Measurements from ENCODE around the gene CHST8. TPM values are rescaled to one million over a fixed set of nuclear protein-coding genes. Genes with fewer than 3 reads are reported as not detected.
"Not testable (repeated sequence)": the region's sequence is repeated elsewhere in the genome, so short reads cannot be mapped to it uniquely, and the experiment has no call there.

Gene CHST8
- total and polyA plus RNA-seq, 4 donors = 3.3 to 17.7 (median 10.5) TPM

DNA sequence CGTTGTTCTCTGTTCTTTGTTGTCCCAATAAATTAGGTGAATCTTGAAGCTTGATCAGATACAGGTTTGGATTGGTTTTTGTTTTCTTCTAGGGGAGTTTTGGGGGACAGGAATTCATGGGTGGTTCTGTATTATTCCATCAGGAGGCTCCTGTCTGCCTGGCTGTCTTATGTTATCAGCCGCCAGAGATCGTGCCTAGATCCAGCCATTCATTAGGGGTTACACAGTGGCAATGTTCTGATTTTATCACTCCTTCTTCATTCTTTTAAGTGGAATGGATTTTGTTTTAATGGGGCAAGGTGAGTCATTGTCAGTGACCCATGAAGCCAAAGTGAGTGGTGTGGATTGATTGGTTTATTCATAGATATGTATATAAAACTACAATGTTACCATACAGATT lies 71.9 kb downstream of the CHST8 start:
- Histone ChIP-seq H3K27ac (ENCODE audit: low read depth, low read length) (no peak overlapping the region), H3K36me3 (ENCODE audit: control insufficient read depth, insufficient read depth, low read length) (peaks cover 25% of the 10 kb centered on the region), H3K4me3 (ENCODE audit: low read depth, low read length) (no peak overlapping the region), H3K9me3 (ENCODE audit: control insufficient read depth, insufficient read depth, low read length) (no peaks in the 10 kb centered on the region), H3K4me1 (ENCODE audit: control insufficient read depth, insufficient read depth, low read length) (peaks cover 19% of the 10 kb centered on the region), H3K27me3 (ENCODE audit: control insufficient read depth, insufficient read depth, low read length) (no peaks in the 10 kb centered on the region)
- DNase-seq (ENCODE audit: low read depth in 4 of 6, low spot score in 6 of 6) = no peak
- 73% methylated on average over 1 of the region's 3 CpGs for WGBS (ENCODE audit: insufficient coverage)

DNA sequence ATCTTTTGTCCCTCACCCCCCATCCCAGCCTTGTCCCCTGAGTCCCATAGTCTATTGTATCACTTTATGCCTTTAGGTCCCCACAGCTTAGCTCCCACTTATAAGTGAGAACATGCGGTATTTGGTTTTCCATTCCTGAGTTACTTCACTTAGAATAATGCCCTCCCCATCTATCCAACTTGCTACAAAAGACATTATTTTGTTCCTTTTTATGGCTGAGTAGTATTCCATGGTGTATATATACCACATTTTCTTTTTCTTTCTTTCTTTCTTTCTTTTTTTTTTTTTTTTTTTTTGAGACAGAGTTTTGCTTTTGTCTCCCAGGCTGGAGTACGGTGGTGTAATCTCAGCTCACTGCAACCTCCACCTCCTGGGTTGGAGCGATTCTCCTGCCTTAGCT lies 73.8 kb downstream of the CHST8 start:
- WGBS (ENCODE audit: insufficient coverage) = no CpG with 5 or more reads among the region's 3 CpGs
- H3K27me3 ChIP-seq (ENCODE audit: control insufficient read depth, insufficient read depth, low read length); H3K9me3 ChIP-seq (ENCODE audit: control insufficient read depth, insufficient read depth, low read length); H3K36me3 ChIP-seq (ENCODE audit: control insufficient read depth, insufficient read depth, low read length); DNase-seq (ENCODE audit: low read depth in 4 of 6, low spot score in 6 of 6); H3K27ac ChIP-seq (ENCODE audit: low read depth, low read length); H3K4me3 ChIP-seq (ENCODE audit: low read depth, low read length): not testable (repeated sequence)
- H3K4me1 ChIP-seq (ENCODE audit: control insufficient read depth, insufficient read depth, low read length) = peaks cover 16% of the 10 kb centered on the region

DNA sequence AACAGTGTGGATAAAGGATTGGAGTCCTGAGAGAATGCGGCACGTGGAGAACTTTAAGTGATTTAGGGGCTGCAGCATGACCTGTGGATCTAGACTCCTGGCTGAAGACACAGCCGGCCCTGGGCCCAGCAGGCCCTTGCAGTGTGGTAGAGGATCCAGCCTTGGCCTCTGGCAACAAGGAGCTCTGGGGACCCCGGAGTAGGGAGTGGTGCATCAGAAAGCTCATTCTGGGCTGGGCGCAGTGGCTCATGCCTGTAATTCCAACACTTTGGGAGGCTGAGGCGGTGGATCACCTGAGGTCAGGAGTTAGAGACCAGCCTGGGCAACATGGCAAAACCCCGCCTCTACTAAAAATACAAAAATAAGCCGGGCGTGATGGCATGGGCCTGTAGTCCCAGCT lies 76.0 kb downstream of the CHST8 start:
- H3K4me3 ChIP-seq (ENCODE audit: low read depth, low read length) = no peak overlapping the region
- no peak for DNase-seq (ENCODE audit: low read depth in 4 of 6, low spot score in 6 of 6)
- WGBS (ENCODE audit: insufficient coverage) = 61% methylated on average over 4 of the region's 9 CpGs

DNA sequence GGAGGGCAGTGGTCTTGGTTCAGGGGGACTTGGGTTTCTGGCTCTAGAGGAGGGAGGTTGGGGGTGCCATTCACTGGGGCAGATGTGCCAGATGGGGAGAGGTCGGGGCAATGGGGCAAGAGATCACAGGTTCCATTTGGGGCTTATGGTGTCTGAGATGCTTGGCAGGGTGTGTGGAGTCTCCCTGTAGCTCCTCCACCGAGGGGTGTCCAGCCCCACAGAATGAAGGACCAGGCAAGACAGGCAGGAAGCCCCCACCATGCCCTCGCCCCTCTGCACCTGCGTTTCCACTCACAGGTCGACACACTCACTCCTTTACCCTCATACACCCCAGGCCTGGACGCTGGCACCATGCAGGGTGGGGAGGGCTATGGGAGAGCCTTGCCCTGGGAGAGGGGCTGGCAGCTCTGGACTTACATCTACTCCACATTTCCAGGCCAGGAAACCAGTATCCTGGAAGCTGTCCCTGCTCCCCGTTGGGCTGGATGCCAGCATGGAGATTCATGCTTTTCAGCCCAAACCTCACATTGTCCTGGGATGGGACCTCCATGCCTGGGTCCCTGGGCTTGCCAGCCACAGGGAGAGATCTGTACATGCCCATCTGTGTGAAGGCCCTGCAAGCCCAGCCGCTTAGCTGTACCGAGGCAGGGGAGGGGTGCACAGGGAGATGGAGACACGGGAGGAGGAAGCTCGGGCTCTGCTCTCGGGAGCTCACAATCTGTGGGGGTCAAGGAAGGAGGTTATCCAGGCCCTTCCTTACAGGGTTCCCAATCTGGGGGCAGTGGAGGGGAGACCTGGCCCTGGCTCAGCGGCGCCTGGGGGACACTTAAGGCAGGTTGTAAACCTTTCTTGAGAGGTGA lies 77.1 kb downstream of the CHST8 start:
- Histone ChIP-seq H3K27ac (ENCODE audit: low read depth, low read length) (no peak overlapping the region), H3K4me3 (ENCODE audit: low read depth, low read length) (no peak overlapping the region), H3K36me3 (ENCODE audit: control insufficient read depth, insufficient read depth, low read length) (peaks cover 6% of the 10 kb centered on the region), H3K4me1 (ENCODE audit: control insufficient read depth, insufficient read depth, low read length) (peaks cover 9% of the 10 kb centered on the region), H3K9me3 (ENCODE audit: control insufficient read depth, insufficient read depth, low read length) (no peaks in the 10 kb centered on the region), H3K27me3 (ENCODE audit: control insufficient read depth, insufficient read depth, low read length) (no peaks in the 10 kb centered on the region)
- DNase-seq (ENCODE audit: low read depth in 4 of 6, low spot score in 6 of 6) = peak in 1 of 6 donors; percentile 39
- 75% methylated on average over 10 of the region's 14 CpGs for WGBS (ENCODE audit: insufficient coverage)

More for the DNA sequence above, 76.0 kb downstream of the CHST8 start:
- Histone ChIP-seq H3K9me3 (ENCODE audit: control insufficient read depth, insufficient read depth, low read length) (no peaks in the 10 kb centered on the region), H3K27me3 (ENCODE audit: control insufficient read depth, insufficient read depth, low read length) (no peaks in the 10 kb centered on the region), H3K27ac (ENCODE audit: low read depth, low read length) (no peak overlapping the region), H3K36me3 (ENCODE audit: control insufficient read depth, insufficient read depth, low read length) (peaks cover 4% of the 10 kb centered on the region), H3K4me1 (ENCODE audit: control insufficient read depth, insufficient read depth, low read length) (peaks cover 9% of the 10 kb centered on the region)

DNA sequence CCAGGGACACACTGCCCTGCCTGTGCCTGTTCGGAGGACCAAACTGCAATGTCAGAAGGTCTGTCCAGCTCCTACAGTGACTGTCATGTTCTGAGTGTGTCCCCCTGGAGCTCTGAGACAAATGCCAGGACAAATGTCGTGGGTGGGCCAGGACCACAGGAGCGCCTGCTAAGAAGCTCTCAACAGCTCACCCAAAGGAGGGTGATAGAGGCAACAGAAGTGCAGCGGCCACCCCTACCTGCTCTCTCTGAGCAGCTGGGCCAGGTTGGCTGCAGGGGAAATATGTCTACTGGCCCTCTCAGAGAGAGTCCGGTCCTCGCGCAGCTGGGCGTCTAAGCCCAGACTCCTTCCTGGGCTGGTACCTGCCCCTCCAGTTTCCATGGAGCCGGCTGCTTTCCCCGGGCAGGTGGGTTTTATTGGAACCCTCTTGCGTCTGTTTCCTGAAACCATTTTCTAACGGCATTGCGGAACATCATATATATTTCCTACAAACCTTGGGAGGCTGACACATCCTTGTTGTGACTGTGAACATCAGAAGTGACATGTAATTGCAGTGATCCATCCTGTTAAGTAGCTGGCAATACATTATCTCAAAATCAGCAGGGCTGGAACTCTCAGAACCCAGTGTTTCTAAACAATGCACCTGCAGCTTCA lies 78.1 kb downstream of the CHST8 start:
- Histone ChIP-seq H3K27me3 (ENCODE audit: control insufficient read depth, insufficient read depth, low read length) (no peaks in the 10 kb centered on the region), H3K9me3 (ENCODE audit: control insufficient read depth, insufficient read depth, low read length) (no peaks in the 10 kb centered on the region), H3K4me3 (ENCODE audit: low read depth, low read length) (no peak overlapping the region), H3K27ac (ENCODE audit: low read depth, low read length) (no peak overlapping the region), H3K36me3 (ENCODE audit: control insufficient read depth, insufficient read depth, low read length) (peaks cover 6% of the 10 kb centered on the region), H3K4me1 (ENCODE audit: control insufficient read depth, insufficient read depth, low read length) (peaks cover 9% of the 10 kb centered on the region)
- WGBS (ENCODE audit: insufficient coverage) = 81% methylated on average over 13 of the region's 13 CpGs
- peak in 1 of 6 donors; percentile 42 for DNase-seq (ENCODE audit: low read depth in 4 of 6, low spot score in 6 of 6)

DNA sequence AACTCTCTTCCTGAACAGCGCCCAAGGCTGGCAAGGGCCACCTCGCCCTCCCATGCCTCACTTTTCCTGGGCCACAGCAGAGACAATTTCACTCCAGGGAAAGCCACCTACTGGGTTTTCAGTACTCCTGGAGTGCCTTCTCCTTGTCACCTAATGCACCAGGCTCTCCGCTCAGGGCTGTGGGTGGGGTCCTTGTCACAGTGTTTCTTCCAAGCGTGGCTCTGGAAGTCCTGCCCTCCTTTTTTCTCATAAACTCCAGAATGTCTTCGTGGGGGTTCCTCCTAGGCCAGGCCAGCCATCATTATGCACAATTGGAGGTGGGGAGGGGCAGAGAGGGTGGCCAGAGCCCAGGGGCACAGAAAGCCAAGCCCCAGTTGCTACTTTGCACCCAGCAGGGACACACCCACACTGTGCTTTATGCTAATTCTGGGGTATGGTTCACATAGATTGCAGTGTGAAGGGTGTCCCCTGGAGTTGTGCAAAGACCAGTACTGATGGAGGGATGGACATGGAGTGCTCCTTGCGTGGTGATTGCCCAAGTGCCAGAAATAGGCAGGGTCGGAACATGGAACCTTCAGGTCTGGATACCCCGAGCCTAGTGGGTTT lies 78.8 kb downstream of the CHST8 start:
- peaks cover 9% of the 10 kb centered on the region for H3K4me1 ChIP-seq (ENCODE audit: control insufficient read depth, insufficient read depth, low read length)
- no peak overlapping the region for H3K27ac ChIP-seq (ENCODE audit: low read depth, low read length)

DNA sequence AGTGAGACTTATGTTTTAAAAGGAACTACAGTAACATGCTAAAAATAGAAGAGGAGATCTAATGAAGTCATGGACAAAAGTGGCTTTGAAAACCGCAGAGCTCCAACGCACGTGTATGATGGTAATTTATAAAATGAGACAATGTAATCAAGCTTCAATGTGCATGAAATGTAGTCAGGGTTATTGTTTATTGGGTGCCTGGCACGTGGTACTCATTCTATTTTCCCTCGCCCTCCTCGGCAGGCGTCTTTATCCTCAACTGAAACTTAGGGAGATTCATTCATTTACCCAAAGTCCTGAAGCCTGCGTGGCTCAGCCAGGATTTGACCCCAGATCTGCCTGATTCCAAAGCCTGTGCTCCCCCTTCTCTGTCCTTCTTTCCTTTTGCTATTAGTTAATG lies 79.8 kb downstream of the CHST8 start:
- H3K36me3 ChIP-seq (ENCODE audit: control insufficient read depth, insufficient read depth, low read length) = peaks cover 6% of the 10 kb centered on the region
- peaks cover 9% of the 10 kb centered on the region for H3K4me1 ChIP-seq (ENCODE audit: control insufficient read depth, insufficient read depth, low read length)
- H3K27me3 ChIP-seq (ENCODE audit: control insufficient read depth, insufficient read depth, low read length) = no peaks in the 10 kb centered on the region
- no peak for DNase-seq (ENCODE audit: low read depth in 4 of 6, low spot score in 6 of 6)
- no peak overlapping the region for H3K27ac ChIP-seq (ENCODE audit: low read depth, low read length)
- no peak overlapping the region for H3K4me3 ChIP-seq (ENCODE audit: low read depth, low read length)
- WGBS (ENCODE audit: insufficient coverage) = 83% methylated on average over 2 of the region's 8 CpGs
- H3K9me3 ChIP-seq (ENCODE audit: control insufficient read depth, insufficient read depth, low read length) = no peaks in the 10 kb centered on the region

More for the DNA sequence above, 78.8 kb downstream of the CHST8 start:
- 90% methylated on average over 5 of the region's 8 CpGs for WGBS (ENCODE audit: insufficient coverage)
- Histone ChIP-seq H3K36me3 (ENCODE audit: control insufficient read depth, insufficient read depth, low read length) (peaks cover 6% of the 10 kb centered on the region), H3K9me3 (ENCODE audit: control insufficient read depth, insufficient read depth, low read length) (no peaks in the 10 kb centered on the region), H3K4me3 (ENCODE audit: low read depth, low read length) (no peak overlapping the region), H3K27me3 (ENCODE audit: control insufficient read depth, insufficient read depth, low read length) (no peaks in the 10 kb centered on the region)
- DNase-seq (ENCODE audit: low read depth in 4 of 6, low spot score in 6 of 6) = no peak

DNA sequence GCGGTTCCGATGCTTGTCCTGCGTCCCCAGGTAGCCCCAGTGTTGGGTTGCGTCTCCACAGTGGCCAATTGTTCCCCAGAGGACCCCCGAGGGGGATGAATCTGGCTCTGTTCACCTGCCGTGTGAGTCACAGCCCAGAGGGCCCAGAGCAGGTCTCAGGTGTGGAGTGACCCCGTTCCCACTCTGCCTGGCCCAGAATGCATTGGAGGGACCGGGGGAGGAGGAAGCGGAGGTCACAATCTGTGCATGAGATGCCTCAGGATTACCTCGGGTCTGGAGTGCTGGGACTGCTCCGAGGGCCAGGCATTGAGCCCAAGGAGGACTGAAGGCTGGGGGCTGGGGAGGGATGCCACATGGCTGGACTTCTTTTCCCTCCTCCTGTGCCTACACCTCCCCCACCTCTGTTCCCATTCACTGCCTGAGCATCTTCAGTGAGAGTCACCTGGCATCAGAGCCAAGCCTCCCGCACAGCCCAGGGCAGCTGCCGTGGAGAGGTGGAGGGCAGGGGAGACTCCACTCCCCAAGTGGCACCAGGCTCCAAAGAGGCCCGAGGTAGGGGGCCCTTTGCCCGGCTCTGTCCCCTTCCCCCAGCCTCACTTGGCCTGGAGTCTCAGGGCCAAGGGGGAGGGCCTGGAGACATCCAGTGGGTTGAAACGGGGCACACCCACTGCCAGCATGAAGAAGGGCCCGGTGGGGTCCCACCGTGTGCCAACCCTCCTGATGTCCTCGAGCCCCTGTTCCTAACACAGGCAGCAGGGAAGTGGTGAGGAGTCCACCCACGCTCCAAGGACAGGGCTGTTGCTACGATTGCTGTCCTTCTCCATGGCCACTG lies 81.1 kb downstream of the CHST8 start:
- Histone ChIP-seq H3K36me3 (ENCODE audit: control insufficient read depth, insufficient read depth, low read length) (peaks cover 6% of the 10 kb centered on the region), H3K27ac (ENCODE audit: low read depth, low read length) (no peak overlapping the region), H3K9me3 (ENCODE audit: control insufficient read depth, insufficient read depth, low read length) (no peaks in the 10 kb centered on the region), H3K4me3 (ENCODE audit: low read depth, low read length) (no peak overlapping the region), H3K4me1 (ENCODE audit: control insufficient read depth, insufficient read depth, low read length) (peaks cover 9% of the 10 kb centered on the region), H3K27me3 (ENCODE audit: control insufficient read depth, insufficient read depth, low read length) (no peaks in the 10 kb centered on the region)
- no peak for DNase-seq (ENCODE audit: low read depth in 4 of 6, low spot score in 6 of 6)
- WGBS (ENCODE audit: insufficient coverage) = 77% methylated on average over 16 of the region's 21 CpGs

DNA sequence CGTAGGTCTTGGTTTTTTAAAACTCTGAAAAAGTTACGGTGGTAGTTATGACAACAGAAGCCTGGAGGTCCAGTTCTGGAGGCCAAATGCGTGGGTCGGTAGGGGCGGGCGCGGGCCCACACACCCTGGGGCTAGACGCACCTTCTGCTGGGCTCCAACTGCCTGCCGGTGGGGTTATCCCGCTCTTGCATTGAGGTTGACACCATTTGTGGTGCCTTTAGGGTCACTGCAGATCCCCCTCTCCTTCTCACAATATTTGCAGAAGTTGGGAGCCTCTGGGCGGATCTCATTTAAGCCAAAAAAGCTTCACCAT lies 81.6 kb downstream of the CHST8 start:
- peaks cover 9% of the 10 kb centered on the region for H3K4me1 ChIP-seq (ENCODE audit: control insufficient read depth, insufficient read depth, low read length)
- no peak overlapping the region for H3K27ac ChIP-seq (ENCODE audit: low read depth, low read length)
- whole genome bisulfite sequencing (ENCODE audit: insufficient coverage) = 81% methylated on average over 10 of the region's 11 CpGs
- H3K4me3 ChIP-seq (ENCODE audit: low read depth, low read length) = no peak overlapping the region
- H3K9me3 ChIP-seq (ENCODE audit: control insufficient read depth, insufficient read depth, low read length) = no peaks in the 10 kb centered on the region
- DNase-seq (ENCODE audit: low read depth in 4 of 6, low spot score in 6 of 6) = no peak
- H3K27me3 ChIP-seq (ENCODE audit: control insufficient read depth, insufficient read depth, low read length) = no peaks in the 10 kb centered on the region
- H3K36me3 ChIP-seq (ENCODE audit: control insufficient read depth, insufficient read depth, low read length) = peaks cover 6% of the 10 kb centered on the region

Measured in spinal cord (tissue), 10 donors.